Neural cell (in vitro differentiated cells): ENCODE data around the gene ADCY1. TPM values are rescaled to one million over a fixed set of nuclear protein-coding genes. Genes with fewer than 3 reads are reported as not detected.

Source experiments
- H2AFZ ChIP-seq: fragments of 200-600, 300-800 bp; sonication (generic), shearing (Covaris generic); 2 replicates; pipeline ENCODE4 v1.6.0; 2014; ENCODE audit warnings: low read depth, mild to moderate bottlenecking, antibody characterized with exemption, low read length, moderate library complexity
- H3F3A ChIP-seq: fragments of 200-600 bp; shearing (Covaris generic); 2 replicates; pipeline ENCODE4 v1.6.1; 2016; ENCODE audit warnings: mild to moderate bottlenecking, moderate library complexity, mixed read lengths, antibody characterized with exemption, low read length; ENCODE audit not compliant: insufficient read depth, poor library complexity, severe bottlenecking
- H3K27ac ChIP-seq: fragments of 200-600, 300-800 bp; sonication (generic), shearing (Covaris generic); 2 replicates; pipeline ENCODE4 v1.5.1; 2014; ENCODE audit warnings: mild to moderate bottlenecking, low read length, moderate library complexity
- H3K27me3 ChIP-seq: fragments of 300-800, 200-600 bp; sonication (generic), shearing (Covaris generic); 2 replicates; pipeline ENCODE4 v1.6.0; 2014; ENCODE audit warnings: mild to moderate bottlenecking, low read depth, low read length, moderate library complexity; ENCODE audit not compliant: insufficient read depth
- H3K36me3 ChIP-seq: fragments of 300-800, 200-600 bp; sonication (generic), shearing (Covaris generic); 2 replicates; pipeline ENCODE4 v1.5.1; 2014; ENCODE audit warnings: mild to moderate bottlenecking, antibody characterized with exemption, low read length, moderate library complexity; ENCODE audit not compliant: insufficient read depth
- H3K4me2 ChIP-seq: fragments of 300-800, 200-600 bp; sonication (generic), shearing (Covaris generic); 2 replicates; pipeline ENCODE4 v1.6.0; 2014; ENCODE audit warnings: mild to moderate bottlenecking, low read length
- H3K4me3 ChIP-seq: fragments of 300-800, 200-600 bp; sonication (generic), shearing (Covaris generic); 2 replicates; pipeline ENCODE4 v1.5.1; 2014; ENCODE audit warnings: mild to moderate bottlenecking, low read length, moderate library complexity
- H3K79me2 ChIP-seq: fragments of 200-600 bp; shearing (Covaris generic); replicated peaks from 2 replicates; pipeline ENCODE4 v1.6.0; 2014; ENCODE audit warnings: mild to moderate bottlenecking, low read length, moderate library complexity; ENCODE audit not compliant: insufficient read depth
- H3K9ac ChIP-seq: fragments of 300-800, 200-600 bp; sonication (generic), shearing (Covaris generic); 2 replicates; pipeline ENCODE4 v1.6.1; 2016; ENCODE audit warnings: mild to moderate bottlenecking, low read length, mixed read lengths
- H3K9me2 ChIP-seq: fragments of 200-600 bp; shearing (Covaris generic); 2 replicates; pipeline ENCODE4 v1.6.1; 2016; ENCODE audit warnings: mild to moderate bottlenecking, low read length, mixed read lengths; ENCODE audit not compliant: insufficient read depth
- H3K9me3 ChIP-seq: fragments of 200-600, 300-800 bp; sonication (generic), shearing (Covaris generic); 2 replicates; pipeline ENCODE4 v1.6.1; 2016; ENCODE audit warnings: mild to moderate bottlenecking, mixed run types, low read length, moderate library complexity, mixed read lengths
- H4K20me1 ChIP-seq: fragments of 200-600 bp; shearing (Covaris generic); 2 replicates; pipeline ENCODE4 v1.6.1; 2016; ENCODE audit warnings: mild to moderate bottlenecking, mixed run types; ENCODE audit not compliant: insufficient read depth
- CTCF ChIP-seq: fragments of 450-650 bp; IDR thresholded peaks from 2 replicates; pipeline ENCODE4 v1.5.1; 2014; ENCODE audit warnings: antibody characterized with exemption, mild to moderate bottlenecking, moderate library complexity; ENCODE audit not compliant: poor library complexity, severe bottlenecking
- MXI1 ChIP-seq: fragments of 450-650 bp; conservative IDR thresholded peaks from 2 replicates; pipeline ENCODE4 v1.6.1; 2014; ENCODE audit warnings: antibody characterized with exemption, mild to moderate bottlenecking; ENCODE audit not compliant: poor library complexity, severe bottlenecking
- POLR2AphosphoS5 ChIP-seq: IDR thresholded peaks from 2 replicates; pipeline ENCODE4 v1.6.1; 2012
- RAD21 ChIP-seq: fragments of 450-650 bp; conservative IDR thresholded peaks from 2 replicates; pipeline ENCODE4 v1.6.1; 2014; ENCODE audit warnings: antibody characterized with exemption, mild to moderate bottlenecking, moderate library complexity
- REST ChIP-seq: IDR thresholded peaks from 2 replicates; pipeline ENCODE4 v1.6.1; 2012; ENCODE audit warnings: borderline replicate concordance
- TAF1 ChIP-seq: IDR thresholded peaks from 2 replicates; pipeline ENCODE4 v1.6.1; 2012; ENCODE audit warnings: low read depth
- polyA plus RNA-seq: library from polyadenylated mRNA; depleted of rRNA; stranded (reverse); fragments of >200 nt; gene quantifications from 2 replicates; pipeline ENCODE4 v1.2.3, GENCODE V29; 2014

Gene ADCY1
- polyA plus RNA-seq, 1 donor from 2014 or later, result 14.8 TPM

- TF ChIP-seq REST, result no peak
Measured at GRCh38 chr7:45714521-45714820, 140.3 kb downstream of the ADCY1 start (continued).

GRCh38 chr7:45715471-45716352 is 141.5 kb downstream of the ADCY1 start:
- H3K36me3 ChIP-seq, result no peaks in the 10 kb centered on the region
- no peaks in the 10 kb centered on the region for H3F3A ChIP-seq
- H3K79me2 ChIP-seq, result no peaks in the 10 kb centered on the region
- H3K4me3 ChIP-seq, result no peak overlapping the region
- H3K9me3 ChIP-seq, result no peaks in the 10 kb centered on the region
- no peak overlapping the region for H2AFZ ChIP-seq
- no peaks in the 10 kb centered on the region for H4K20me1 ChIP-seq
- no peak overlapping the region for H3K9ac ChIP-seq
- TF ChIP-seq TAF1 (no peak), CTCF (no peak), POLR2AphosphoS5 (no peak), MXI1 (no peak), RAD21 (no peak), REST (no peak)
- no peaks in the 10 kb centered on the region for H3K27me3 ChIP-seq
- no peak overlapping the region for H3K4me2 ChIP-seq
- H3K27ac ChIP-seq, result no peak overlapping the region
- H3K9me2 ChIP-seq, result no peaks in the 10 kb centered on the region
